HS-5 (cell line): ENCODE results near the gene ABLIM3.

Experiments used
- DNase-seq: peaks from one replicate; pipeline ENCODE4 v3.0.0-alpha.2; 2012; ENCODE audit warnings: low read depth

ABLIM3 gene

GRCh38 chr5:149309354-149309753, 168.1 kb downstream of the ABLIM3 start:
- no peak for DNase-seq
